ENCODE results near the gene PTPN20. TPM values are rescaled to one million over a fixed set of nuclear protein-coding genes. Genes with fewer than 3 reads are reported as not detected.
A peak's percentile ranks its signal among the peaks of the same experiment; 100 is the strongest.

Gene PTPN20
- total RNA-seq, 1 donor from 2014 or later: not detected

DNA sequence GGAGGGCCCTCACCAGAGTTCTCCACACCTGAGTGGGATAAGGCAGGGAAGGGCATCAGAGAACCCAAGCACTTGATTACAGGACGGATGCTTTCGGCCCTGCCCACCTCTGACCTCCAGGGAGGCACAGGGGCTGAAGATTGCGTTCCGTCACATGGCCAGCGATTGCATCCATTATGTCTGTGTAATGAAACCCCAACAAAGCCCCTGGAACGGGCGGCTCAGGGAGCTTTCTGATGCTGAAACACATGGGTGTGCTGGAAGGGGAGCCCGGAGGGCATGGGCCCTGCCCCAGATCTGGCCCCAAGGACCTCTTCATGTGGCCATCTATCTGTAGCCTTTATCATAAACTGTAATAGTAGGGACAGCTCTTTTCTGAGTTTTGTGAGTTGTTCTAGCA is 117.2 kb downstream of the PTPN20 start:
- H3K4me1 Mint-ChIP-seq (ENCODE audit: unreplicated experiment): no peaks in the 10 kb centered on the region
- no peak for TF ChIP-seq CTCF (IDR thresholded peaks at IDR 0.05)
- peaks cover 3% of the 10 kb centered on the region for H3K27me3 Mint-ChIP-seq (ENCODE audit: unreplicated experiment)
- no peaks in the 10 kb centered on the region for H3K9me3 Mint-ChIP-seq (ENCODE audit: unreplicated experiment)
- DNase-seq (ENCODE audit: extremely low spot score, unreplicated experiment): peak; percentile 77
- no peaks in the 10 kb centered on the region for H3K36me3 Mint-ChIP-seq (ENCODE audit: unreplicated experiment)
- no peak overlapping the region for H3K4me3 Mint-ChIP-seq (ENCODE audit: unreplicated experiment)
- no peak overlapping the region for H3K27ac Mint-ChIP-seq (ENCODE audit: unreplicated experiment)

- H3K4me3 Mint-ChIP-seq (ENCODE audit: unreplicated experiment): no peak overlapping the region
- H3K27ac Mint-ChIP-seq (ENCODE audit: unreplicated experiment): no peak overlapping the region
- H3K9me3 Mint-ChIP-seq (ENCODE audit: unreplicated experiment): no peaks in the 10 kb centered on the region
- no peaks in the 10 kb centered on the region for H3K4me1 Mint-ChIP-seq (ENCODE audit: unreplicated experiment)
- peak; percentile 78 for DNase-seq (ENCODE audit: extremely low spot score, unreplicated experiment)
- H3K36me3 Mint-ChIP-seq (ENCODE audit: unreplicated experiment): no peaks in the 10 kb centered on the region
- peaks cover 3% of the 10 kb centered on the region for H3K27me3 Mint-ChIP-seq (ENCODE audit: unreplicated experiment)
- no peak for TF ChIP-seq CTCF (IDR thresholded peaks at IDR 0.05)
These were observed 118.2 kb downstream of the PTPN20 start for GRCh38 chr10:47029181-47030009.

DNA sequence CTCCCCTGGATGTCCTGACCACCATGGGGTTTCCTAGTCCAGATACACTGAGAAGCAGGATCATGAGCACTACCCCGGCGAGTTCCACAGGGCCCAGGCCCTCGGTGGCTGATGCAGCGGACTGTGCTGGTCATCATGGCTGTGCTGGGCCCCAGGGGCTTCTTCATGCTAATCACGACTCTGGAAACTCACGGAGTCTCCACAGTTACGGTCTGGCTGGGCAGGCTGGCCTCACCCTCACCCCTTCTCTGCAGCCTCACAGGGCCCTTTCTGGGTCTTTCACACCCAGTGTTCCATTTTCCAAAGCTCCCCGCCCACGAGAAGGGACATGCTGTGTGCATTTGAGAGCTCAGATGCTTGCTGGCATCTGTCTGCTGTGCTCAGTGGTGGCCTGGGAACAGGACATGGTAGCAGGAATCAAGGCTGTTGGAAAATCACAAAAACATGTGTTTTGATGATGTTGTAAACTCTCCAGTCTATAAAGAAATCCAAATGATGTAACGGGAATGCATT is 119.0 kb downstream of the PTPN20 start:
- Mint-ChIP-seq H3K27me3 (ENCODE audit: unreplicated experiment) (peaks cover 3% of the 10 kb centered on the region), H3K36me3 (ENCODE audit: unreplicated experiment) (no peaks in the 10 kb centered on the region), H3K4me3 (ENCODE audit: unreplicated experiment) (no peak overlapping the region), H3K9me3 (ENCODE audit: unreplicated experiment) (no peaks in the 10 kb centered on the region), H3K4me1 (ENCODE audit: unreplicated experiment) (no peaks in the 10 kb centered on the region), H3K27ac (ENCODE audit: unreplicated experiment) (no peak overlapping the region)
- peak; percentile 81 for DNase-seq (ENCODE audit: extremely low spot score, unreplicated experiment)
- TF ChIP-seq CTCF (IDR thresholded peaks at IDR 0.05): no peak

- H3K4me1 Mint-ChIP-seq (ENCODE audit: unreplicated experiment): no peaks in the 10 kb centered on the region
- TF ChIP-seq CTCF (IDR thresholded peaks at IDR 0.05): no peak
- H3K9me3 Mint-ChIP-seq (ENCODE audit: unreplicated experiment): no peaks in the 10 kb centered on the region
- peak; percentile 62 for DNase-seq (ENCODE audit: extremely low spot score, unreplicated experiment)
- H3K4me3 Mint-ChIP-seq (ENCODE audit: unreplicated experiment): no peak overlapping the region
- no peak overlapping the region for H3K27ac Mint-ChIP-seq (ENCODE audit: unreplicated experiment)
- H3K27me3 Mint-ChIP-seq (ENCODE audit: unreplicated experiment): peaks cover 3% of the 10 kb centered on the region
- H3K36me3 Mint-ChIP-seq (ENCODE audit: unreplicated experiment): no peaks in the 10 kb centered on the region
These were observed 120.1 kb downstream of the PTPN20 start for GRCh38 chr10:47031211-47031900.

- H3K4me1 Mint-ChIP-seq (ENCODE audit: unreplicated experiment): no peaks in the 10 kb centered on the region
- H3K36me3 Mint-ChIP-seq (ENCODE audit: unreplicated experiment): no peaks in the 10 kb centered on the region
- no peak for TF ChIP-seq CTCF (IDR thresholded peaks at IDR 0.05)
- H3K27ac Mint-ChIP-seq (ENCODE audit: unreplicated experiment): no peak overlapping the region
- no peak overlapping the region for H3K4me3 Mint-ChIP-seq (ENCODE audit: unreplicated experiment)
- H3K27me3 Mint-ChIP-seq (ENCODE audit: unreplicated experiment): peaks cover 5% of the 10 kb centered on the region
- no peaks in the 10 kb centered on the region for H3K9me3 Mint-ChIP-seq (ENCODE audit: unreplicated experiment)
- DNase-seq (ENCODE audit: extremely low spot score, unreplicated experiment): peak; percentile 53
These were observed 120.8 kb downstream of the PTPN20 start for GRCh38 chr10:47031901-47032465.

Data from osteocyte (in vitro differentiated cells).